AG04449 (cell line): Measurements from ENCODE around the gene UMAD1.

ENCODE experiments used
- CTCF ChIA-PET: fragments of 350-600 bp; formaldehyde crosslinking; extraction: SDS; loops from one replicate; lab custom pipeline; 2021; ENCODE audit warnings: antibody characterized with exemption; lab: Yijun Ruan, JAX
- POLR2A ChIA-PET: fragments of 400-600, 350-600 bp; formaldehyde crosslinking; extraction: SDS; loops from one replicate; lab custom pipeline; 2020; ENCODE audit warnings: antibody characterized with exemption, inconsistent platforms; lab: Yijun Ruan, JAX
- DNase-seq: peaks from one replicate; pipeline ENCODE4 v3.0.0-alpha.2; 2010; ENCODE audit warnings: low read depth, low spot score
- H3K4me3 ChIP-seq: 2 replicates; pipeline ENCODE4 v1.5.1; 2011; ENCODE audit warnings: low read depth, mild to moderate bottlenecking, control low read depth, low read length
- TF ChIP-seq, protein P1 (sequence below): IDR thresholded peaks from one replicate; pipeline ENCODE4 v1.5.1; 2011; ENCODE audit warnings: mild to moderate bottlenecking, moderate library complexity, low read length, control low read depth, inconsistent platforms; ENCODE audit not compliant: insufficient read depth; ENCODE audit errors: missing control alignments

UMAD1 gene

DNA sequence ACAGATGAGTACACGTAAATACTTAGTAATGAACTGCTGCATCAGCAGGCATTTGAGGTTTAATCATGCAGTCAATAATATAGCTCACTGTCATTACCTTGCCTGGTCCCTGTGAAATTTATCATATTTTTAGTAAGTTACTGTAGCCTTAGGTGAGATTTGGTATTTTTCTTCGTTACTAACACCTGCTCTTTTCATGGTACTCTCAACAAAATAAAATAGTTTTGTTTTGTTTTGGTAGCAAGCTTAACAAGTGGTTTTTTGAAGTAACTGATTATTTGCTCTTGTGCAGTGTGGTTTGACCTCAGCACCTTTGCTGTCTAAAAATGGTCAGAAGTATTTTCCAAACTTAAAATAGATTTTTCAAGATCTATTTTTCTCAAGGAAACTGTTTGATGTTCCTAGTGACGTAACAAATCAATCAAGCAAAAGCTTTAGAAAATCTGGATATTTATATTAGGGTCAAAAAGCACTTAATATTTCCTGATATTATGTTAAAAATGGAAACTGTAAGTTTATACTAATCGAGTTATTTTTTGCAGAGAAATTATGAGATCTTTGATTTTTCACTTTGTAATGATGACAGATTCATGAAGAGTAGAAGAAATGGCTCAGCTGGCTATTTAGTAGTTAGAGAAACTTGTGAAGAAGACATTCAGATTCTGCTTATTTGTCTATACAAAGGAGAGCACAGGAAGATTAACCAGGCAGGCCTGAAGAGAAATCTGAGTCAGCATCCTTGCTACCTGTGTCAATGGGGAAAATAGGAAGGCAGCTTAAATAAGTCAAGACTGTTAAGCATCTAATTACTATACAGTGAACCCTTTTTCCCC, 98.9 kb downstream of the UMAD1 start:
- ChIA-PET CTCF (interaction anchor here (1.1 to 2.9 kb wide), 3 partner anchors 15 to 58 kb away, joined by 3 to 10 read pairs (median 8); no protein-coding TSS in a partner anchor), POLR2A (no interaction called here)
- no peak for DNase-seq
- TF ChIP-seq, protein P1, sequence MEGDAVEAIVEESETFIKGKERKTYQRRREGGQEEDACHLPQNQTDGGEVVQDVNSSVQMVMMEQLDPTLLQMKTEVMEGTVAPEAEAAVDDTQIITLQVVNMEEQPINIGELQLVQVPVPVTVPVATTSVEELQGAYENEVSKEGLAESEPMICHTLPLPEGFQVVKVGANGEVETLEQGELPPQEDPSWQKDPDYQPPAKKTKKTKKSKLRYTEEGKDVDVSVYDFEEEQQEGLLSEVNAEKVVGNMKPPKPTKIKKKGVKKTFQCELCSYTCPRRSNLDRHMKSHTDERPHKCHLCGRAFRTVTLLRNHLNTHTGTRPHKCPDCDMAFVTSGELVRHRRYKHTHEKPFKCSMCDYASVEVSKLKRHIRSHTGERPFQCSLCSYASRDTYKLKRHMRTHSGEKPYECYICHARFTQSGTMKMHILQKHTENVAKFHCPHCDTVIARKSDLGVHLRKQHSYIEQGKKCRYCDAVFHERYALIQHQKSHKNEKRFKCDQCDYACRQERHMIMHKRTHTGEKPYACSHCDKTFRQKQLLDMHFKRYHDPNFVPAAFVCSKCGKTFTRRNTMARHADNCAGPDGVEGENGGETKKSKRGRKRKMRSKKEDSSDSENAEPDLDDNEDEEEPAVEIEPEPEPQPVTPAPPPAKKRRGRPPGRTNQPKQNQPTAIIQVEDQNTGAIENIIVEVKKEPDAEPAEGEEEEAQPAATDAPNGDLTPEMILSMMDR = no peak
- H3K4me3 ChIP-seq = no peak overlapping the region

DNA sequence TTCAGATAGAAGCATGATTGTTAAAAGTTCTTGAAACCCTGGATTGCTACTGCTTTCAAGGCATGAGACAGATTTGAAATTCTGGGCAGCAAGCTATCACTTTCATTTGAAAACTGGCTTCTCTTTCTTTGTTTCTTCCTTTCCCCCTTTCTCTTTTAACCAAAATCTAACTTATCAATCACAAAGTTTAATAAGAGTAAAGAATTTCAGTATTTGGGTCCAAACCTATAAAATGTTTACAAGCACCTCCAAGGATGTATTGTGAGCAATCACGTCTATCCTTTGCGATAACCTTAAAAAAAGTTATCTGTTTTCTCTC, 99.4 kb downstream of the UMAD1 start:
- DNase-seq = no peak
- CTCF ChIA-PET = interaction anchor here (2.9 kb wide), 2 partner anchors 15 to 59 kb away, joined by 8 to 10 read pairs; no protein-coding TSS in a partner anchor
- no peak overlapping the region for H3K4me3 ChIP-seq
- TF ChIP-seq, protein P1 = no peak
- POLR2A ChIA-PET = no interaction called here

DNA sequence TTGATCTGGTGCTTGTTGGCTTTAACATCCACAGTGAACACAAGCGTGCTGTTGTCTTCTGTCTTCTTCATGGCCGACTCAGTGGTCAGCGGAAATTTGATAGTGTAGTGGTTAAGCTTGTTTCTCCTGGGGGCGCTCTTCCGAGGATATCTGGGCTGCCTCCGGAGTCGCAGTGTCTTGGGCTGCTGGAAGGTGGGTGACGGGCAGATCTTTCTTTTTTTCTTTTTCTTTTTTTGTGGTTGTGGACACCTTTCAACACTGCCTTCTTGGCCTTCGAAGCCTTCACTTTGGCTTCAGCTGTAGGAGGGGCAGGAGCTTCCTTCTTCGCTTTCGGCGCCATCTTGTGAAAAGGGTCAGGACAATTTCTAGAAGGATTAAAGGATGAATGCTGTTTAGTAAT, 101.7 kb downstream of the UMAD1 start:
- no peak for DNase-seq
- TF ChIP-seq, protein P1 = no peak
- no peak overlapping the region for H3K4me3 ChIP-seq
- CTCF ChIA-PET = interaction anchor here (0.9 to 1.3 kb wide), 2 partner anchors 10 to 61 kb away, joined by 3 read pairs; no protein-coding TSS in a partner anchor
- POLR2A ChIA-PET = no interaction called here

DNA sequence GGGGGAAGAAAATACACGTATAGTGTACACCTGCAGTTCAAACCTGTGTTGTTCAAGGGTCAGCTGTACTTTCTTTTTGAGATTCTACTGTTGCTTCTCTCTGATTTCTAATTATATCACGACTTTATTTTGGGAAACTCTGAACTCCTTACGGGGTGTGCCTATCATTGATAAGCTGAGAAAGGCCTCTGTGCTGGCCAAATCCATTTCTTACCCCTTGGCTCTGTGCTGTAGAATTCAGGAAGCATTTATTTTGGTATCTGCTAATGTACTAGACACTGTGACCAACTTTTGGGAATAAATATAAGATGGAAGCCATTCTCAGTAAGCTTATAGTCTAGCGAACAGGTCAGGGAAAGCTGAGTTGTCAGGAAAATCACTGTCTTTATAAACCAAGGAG, 104.7 kb downstream of the UMAD1 start:
- ChIA-PET POLR2A (no interaction called here), CTCF (interaction anchor here (1.4 to 2.0 kb wide), 4 partner anchors 11 to 64 kb away, joined by 5 to 8 read pairs (median 8); no protein-coding TSS in a partner anchor)
- no peak overlapping the region for H3K4me3 ChIP-seq
- TF ChIP-seq, protein P1 = no peak
- DNase-seq = no peak

DNA sequence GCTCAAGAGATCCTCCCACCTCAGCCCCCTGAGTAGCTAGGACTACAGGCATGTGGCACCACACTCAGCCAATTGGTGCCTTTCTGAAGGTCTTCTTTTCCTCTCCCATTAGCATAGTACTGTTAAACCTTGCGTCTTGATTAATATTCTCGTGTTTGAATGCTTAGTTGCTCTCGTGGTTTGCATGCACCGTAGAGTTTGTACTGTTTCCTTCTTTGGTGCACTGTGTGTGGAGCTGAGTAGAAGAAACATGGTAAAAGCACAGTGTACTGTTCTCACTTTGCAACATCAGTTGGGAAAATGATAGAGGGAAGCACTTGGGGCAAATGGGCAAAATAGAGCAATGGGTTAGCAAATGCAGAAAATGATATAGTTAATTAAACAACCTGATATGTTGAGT, 105.4 kb downstream of the UMAD1 start:
- TF ChIP-seq, protein P1 = no peak
- no peak overlapping the region for H3K4me3 ChIP-seq
- CTCF ChIA-PET = interaction anchor here (1.4 to 2.0 kb wide), 4 partner anchors 11 to 64 kb away, joined by 5 to 8 read pairs (median 8); no protein-coding TSS in a partner anchor
- DNase-seq = no peak
- POLR2A ChIA-PET = no interaction called here

DNA sequence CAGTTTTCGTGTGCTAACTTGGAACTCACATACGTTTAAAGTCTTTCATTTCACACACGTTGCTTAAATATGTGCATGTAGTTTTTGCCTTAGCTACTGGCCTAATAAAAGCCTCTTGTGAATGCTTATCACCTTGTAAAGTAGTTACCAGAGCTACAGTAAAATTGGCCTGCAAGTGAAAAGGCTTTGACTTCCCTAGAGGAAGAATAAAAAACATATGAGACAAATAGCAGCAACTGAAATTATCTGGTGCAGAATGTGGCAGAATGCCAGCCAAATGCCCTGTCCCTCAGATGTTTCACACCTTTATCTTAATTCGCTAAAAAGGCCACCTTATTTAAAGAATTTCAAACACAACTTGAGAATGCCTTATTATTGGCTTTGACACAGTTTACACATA, 105.9 kb downstream of the UMAD1 start:
- ChIA-PET CTCF (interaction anchor here (2.0 kb wide), 1 partner anchor 13 kb away, joined by 8 read pairs; no protein-coding TSS in a partner anchor), POLR2A (no interaction called here)
- no peak for DNase-seq
- no peak overlapping the region for H3K4me3 ChIP-seq
- TF ChIP-seq, protein P1 = no peak
